RWPE2 (cell line): Measurements from ENCODE around the gene FAM20C.
A peak's percentile ranks its signal among the peaks of the same experiment; 100 is the strongest.

Experiments used
- ATAC-seq: fragments of 200-7000 bp; cut with Tn5 transposase; 3 replicates; pipeline ENCODE4 v1.9.1; 2021; ENCODE audit warnings: low read depth
- DNase-seq: peaks from one replicate; pipeline ENCODE4 v3.0.0-alpha.2; 2020; ENCODE audit warnings: low spot score
- H3K27ac ChIP-seq: fragments of 450-650 bp; 2 replicates; pipeline ENCODE4 v1.5.1; 2017; ENCODE audit warnings: mild to moderate bottlenecking; ENCODE audit not compliant: poor library complexity, severe bottlenecking
- H3K27me3 ChIP-seq: fragments of 250-450 bp; sonication (Bioruptor Pico); 2 replicates; pipeline ENCODE4 v1.5.1; 2021; ENCODE audit warnings: mild to moderate bottlenecking, moderate library complexity; ENCODE audit not compliant: insufficient read depth, poor library complexity, severe bottlenecking
- H3K36me3 ChIP-seq: fragments of 250-450 bp; sonication (Bioruptor Pico); 2 replicates; pipeline ENCODE4 v1.5.1; 2020; ENCODE audit warnings: low read depth, mild to moderate bottlenecking, moderate library complexity
- H3K4me1 ChIP-seq: fragments of 250-450 bp; sonication (Bioruptor Pico); 2 replicates; pipeline ENCODE4 v1.5.1; 2021; ENCODE audit warnings: mild to moderate bottlenecking, moderate library complexity; ENCODE audit not compliant: insufficient read depth, poor library complexity, severe bottlenecking
- H3K4me3 ChIP-seq: fragments of 250-450 bp; sonication (Bioruptor Pico); 2 replicates; pipeline ENCODE4 v1.5.1; 2021; ENCODE audit warnings: mild to moderate bottlenecking, moderate library complexity; ENCODE audit not compliant: severe bottlenecking
- H3K9me3 ChIP-seq: fragments of 250-450 bp; sonication (Bioruptor Pico); 2 replicates; pipeline ENCODE4 v1.5.1; 2021; ENCODE audit warnings: mild to moderate bottlenecking, moderate library complexity; ENCODE audit not compliant: severe bottlenecking
- CTCF ChIP-seq: fragments of 450-650 bp; IDR thresholded peaks from one replicate; pipeline ENCODE4 v1.5.1; 2017; ENCODE audit warnings: mild to moderate bottlenecking, moderate library complexity; ENCODE audit not compliant: poor library complexity, severe bottlenecking

Gene FAM20C

GRCh38 chr7:165661-166337 lies 26.6 kb upstream of the FAM20C start:
- Histone ChIP-seq H3K27ac (no peak overlapping the region), H3K27me3 (no peaks in the 10 kb centered on the region), H3K4me3 (no peak overlapping the region), H3K9me3 (no peaks in the 10 kb centered on the region), H3K36me3 (no peaks in the 10 kb centered on the region), H3K4me1 (no peaks in the 10 kb centered on the region)
- no peak for TF ChIP-seq CTCF
- DNase-seq, result no peak
- ATAC-seq, result no peak

- H3K27me3 ChIP-seq, result no peaks in the 10 kb centered on the region
- TF ChIP-seq CTCF, result no peak
- DNase-seq, result peak; percentile 35
- H3K36me3 ChIP-seq, result no peaks in the 10 kb centered on the region
- H3K27ac ChIP-seq, result no peak overlapping the region
- H3K4me1 ChIP-seq, result no peaks in the 10 kb centered on the region
- H3K9me3 ChIP-seq, result no peaks in the 10 kb centered on the region
- ATAC-seq, result peak; percentile 10; the same call in 1 of the 3 replicates
- H3K4me3 ChIP-seq, result no peak overlapping the region
Measured at GRCh38 chr7:166338-167060, 25.9 kb upstream of the FAM20C start.

- H3K4me3 ChIP-seq, result no peak overlapping the region
- DNase-seq (peak; percentile 46), ATAC-seq (no peak)
- no peaks in the 10 kb centered on the region for H3K4me1 ChIP-seq
- H3K27me3 ChIP-seq, result no peaks in the 10 kb centered on the region
- no peak for TF ChIP-seq CTCF
- H3K9me3 ChIP-seq, result no peaks in the 10 kb centered on the region
- H3K27ac ChIP-seq, result no peak overlapping the region
- no peaks in the 10 kb centered on the region for H3K36me3 ChIP-seq
Measured at GRCh38 chr7:167090-167855, 25.1 kb upstream of the FAM20C start.

GRCh38 chr7:167976-168791 lies 24.2 kb upstream of the FAM20C start:
- ATAC-seq (no peak), DNase-seq (peak; percentile 55)
- H3K9me3 ChIP-seq, result no peaks in the 10 kb centered on the region
- no peaks in the 10 kb centered on the region for H3K4me1 ChIP-seq
- H3K4me3 ChIP-seq, result no peak overlapping the region
- no peaks in the 10 kb centered on the region for H3K27me3 ChIP-seq
- TF ChIP-seq CTCF, result no peak
- H3K27ac ChIP-seq, result no peak overlapping the region
- H3K36me3 ChIP-seq, result no peaks in the 10 kb centered on the region
